Activated CD8-positive, alpha-beta memory T cell treated with anti-CD3 and anti-CD28 coated beads, Interleukin-2, amount 50 U/mL, for 24 hours (primary cell): ENCODE measurements around the gene KIRREL3.

Experiments
- DNase-seq: peaks from one replicate; pipeline ENCODE4 v3.0.0-alpha.2; 2020; ENCODE audit errors: extremely low read depth

The KIRREL3 gene

DNA sequence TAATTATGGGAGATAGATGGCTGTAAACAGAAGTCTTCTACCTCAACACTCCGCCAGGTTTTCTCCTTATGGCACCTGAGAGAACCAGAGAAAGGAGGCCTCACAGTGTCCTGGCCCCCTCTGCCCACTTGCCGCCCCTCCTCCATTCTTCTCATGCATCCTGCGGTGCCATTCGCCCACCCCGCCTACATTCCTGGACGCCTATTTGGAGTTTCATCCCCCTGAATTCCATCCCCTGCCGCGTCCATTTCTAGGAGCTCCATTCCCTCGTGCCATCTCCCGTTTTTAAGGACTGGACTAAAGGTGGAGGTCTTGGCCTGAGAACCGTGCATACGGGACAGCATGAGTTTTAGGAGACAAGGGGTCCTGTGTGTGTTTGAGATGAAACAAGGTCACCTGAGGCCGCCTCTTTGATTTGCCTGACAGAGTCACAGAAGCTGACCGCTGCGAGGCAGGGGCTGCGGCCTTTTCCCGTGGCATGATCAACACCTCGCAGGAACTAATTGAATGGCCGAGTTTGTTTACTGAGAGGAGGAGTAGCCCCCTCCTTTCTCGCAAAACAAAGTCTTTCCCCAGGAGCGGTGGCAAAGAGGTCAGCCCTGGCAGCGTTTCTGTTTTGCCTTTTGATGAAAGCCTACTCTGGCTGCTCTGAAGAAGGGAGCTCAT is 398.9 kb downstream of the KIRREL3 start:
- DNase-seq, result no peak

DNA sequence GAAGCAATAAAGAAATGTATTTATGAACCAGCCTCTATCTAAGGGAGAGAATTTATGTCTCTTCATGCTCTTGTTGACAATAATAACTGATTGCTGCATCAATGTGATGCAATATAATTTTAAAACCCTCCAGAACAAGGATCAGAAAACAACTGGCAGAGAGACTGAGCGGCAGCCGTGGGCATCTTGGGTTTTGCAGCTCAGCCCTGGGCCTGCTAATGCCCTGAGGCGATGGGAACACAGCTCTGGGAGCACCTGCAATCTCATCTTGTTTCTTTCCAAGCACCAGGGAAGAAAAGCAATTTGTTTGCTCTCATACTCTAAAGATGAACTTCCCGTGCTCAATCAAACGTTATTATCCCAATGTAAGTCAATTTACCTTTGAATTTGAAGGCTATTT is 399.4 kb downstream of the KIRREL3 start:
- no peak for DNase-seq

- DNase-seq, result no peak
Measured at GRCh38 chr11:126599217-126599897, 401.2 kb downstream of the KIRREL3 start.

DNA sequence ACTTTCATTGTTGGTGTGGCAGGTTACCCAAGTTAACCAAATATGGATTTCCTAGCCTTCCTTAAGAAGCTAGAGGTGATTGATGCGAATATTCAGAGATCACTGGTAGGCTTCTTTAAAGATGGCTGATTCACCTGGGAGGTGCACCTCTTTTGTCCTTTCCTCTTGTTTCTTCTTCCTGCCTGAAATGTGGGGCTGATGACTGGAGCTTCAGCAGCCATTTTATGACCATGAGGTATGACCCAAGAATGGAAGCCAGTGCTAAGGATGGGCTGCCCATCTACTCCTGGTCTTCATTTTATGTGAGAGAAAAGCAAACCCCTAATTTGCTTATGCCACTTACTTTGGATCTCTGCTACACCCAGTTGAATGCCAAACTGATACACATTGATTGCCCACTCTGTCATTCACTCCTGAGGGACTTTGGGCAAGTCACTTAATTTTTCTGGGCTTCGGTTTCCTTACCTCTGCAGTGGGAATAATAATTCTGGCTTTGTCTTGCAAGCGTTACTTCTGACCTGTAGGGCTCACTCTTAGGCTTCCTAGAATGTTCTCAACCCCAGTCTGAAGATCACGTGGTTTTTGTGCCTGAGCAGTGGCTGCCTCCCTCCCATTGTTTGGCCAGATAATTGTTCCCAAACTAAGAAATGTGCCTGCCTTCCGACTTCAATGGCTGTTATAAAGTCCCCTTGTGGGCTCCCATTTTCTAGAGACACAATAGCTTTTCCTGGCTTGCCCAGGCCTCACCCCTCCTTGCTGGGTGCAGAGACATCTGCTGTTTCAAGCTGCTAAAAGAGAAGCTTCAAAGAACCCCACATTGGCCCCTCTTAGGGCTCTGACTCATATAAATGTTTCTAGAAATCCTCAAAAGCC is 402.0 kb downstream of the KIRREL3 start:
- no peak for DNase-seq

DNA sequence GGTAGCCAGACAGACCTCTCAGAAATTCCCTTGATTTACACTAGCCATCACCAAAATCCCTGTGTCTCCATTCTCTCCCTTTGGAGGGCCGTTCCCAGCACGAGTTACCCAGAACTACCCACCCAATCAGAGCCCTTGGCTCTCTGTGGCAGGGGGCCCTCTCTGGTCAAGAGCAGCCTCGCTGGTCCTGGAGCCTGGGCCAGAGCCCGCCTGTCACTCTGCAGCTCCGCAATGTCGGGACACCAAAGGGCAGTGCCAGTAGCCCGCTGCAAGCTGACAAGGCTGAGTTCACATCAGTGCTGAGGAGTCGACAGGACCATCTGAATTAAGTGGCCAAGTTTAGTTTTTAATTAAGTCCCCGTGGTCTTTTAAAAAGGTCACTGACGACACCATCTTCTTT is 403.5 kb downstream of the KIRREL3 start:
- no peak for DNase-seq

- DNase-seq, result no peak
Measured at GRCh38 chr11:126596474-126596873, 404.1 kb downstream of the KIRREL3 start.

- DNase-seq, result no peak
Measured at GRCh38 chr11:126595560-126595959, 405.0 kb downstream of the KIRREL3 start.

DNA sequence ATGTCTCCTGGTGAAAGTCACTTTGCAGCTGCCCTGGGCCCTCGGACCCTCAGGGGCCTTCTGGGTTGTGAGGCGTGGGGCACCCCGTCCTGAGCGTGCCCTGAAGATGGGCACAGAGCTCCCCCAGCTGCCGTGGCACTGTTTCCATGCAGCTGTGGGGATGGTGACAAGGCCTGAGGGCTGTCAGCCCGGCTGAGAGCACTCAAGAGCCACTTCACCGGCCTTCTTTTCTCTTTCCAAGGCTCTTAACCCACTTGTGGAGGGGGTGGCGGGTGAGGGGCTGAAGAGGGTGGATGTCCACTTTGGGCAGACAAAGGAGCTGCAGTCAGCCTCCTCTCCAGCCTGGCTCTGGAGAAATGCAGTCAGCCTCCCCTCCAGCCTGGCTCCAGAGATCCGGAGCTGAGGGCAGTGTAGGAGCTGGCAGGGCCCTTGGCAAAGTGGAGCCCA is 405.6 kb downstream of the KIRREL3 start:
- no peak for DNase-seq

DNA sequence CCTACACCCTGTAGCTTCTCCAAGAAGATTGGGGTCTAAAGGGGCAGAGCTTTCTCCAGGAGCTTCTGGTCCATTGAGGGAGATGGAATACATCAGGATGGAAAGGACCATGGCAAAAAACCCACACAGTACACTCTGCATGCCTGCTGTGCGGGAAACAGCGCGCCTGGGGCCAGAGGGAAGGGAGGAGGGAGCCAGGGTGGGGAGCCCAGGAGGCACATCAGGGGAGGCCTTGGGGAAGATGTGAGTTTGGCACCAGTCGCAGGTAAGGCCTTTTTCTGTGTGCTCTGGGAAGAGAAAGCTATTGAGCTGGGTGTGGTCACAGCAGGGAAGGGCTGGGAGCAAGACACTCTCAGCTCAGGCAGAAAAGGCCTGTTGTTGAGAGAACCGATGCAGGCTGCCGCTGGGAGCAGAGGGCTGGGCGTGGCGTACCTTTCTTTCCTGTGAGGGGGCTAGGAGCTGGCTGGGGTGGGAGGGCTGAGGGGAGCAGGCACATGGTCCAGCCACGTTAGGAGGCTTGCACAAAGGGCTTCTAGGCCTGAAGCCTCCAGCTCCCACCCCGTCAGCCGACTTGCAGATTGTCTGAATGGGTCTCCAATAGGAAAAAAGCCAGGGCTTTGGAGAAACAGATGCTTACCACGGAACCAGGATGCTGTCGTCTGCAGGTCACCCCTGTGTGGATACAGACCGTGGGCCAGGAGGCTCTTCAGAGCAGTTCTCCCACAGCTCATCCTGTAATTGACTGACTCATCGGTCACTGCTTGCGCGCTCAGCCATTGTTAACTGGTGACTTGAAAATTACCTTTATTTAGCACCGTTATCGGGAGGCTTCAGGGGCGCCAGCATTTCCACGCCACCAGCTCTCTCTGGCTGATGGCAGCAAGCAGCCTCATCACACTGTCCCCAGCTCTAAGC is 407.8 kb downstream of the KIRREL3 start:
- no peak for DNase-seq

GRCh38 chr11:126591966-126592489 is 408.5 kb downstream of the KIRREL3 start:
- no peak for DNase-seq

DNA sequence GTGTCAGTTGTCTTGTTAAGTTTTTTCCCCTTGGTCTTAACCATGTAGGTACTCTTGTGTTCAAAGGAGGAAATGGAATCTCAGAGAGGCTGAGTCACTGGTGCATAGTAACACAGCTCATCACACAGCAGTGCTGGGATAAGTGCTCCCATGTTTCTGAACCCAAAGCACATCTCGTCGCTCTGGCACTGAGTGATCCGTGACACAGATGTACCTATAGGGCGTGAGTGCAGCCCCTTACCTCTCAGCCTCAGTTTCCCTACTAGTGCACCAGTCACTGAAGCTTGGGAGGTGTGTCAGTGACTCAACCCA is 411.1 kb downstream of the KIRREL3 start:
- DNase-seq, result no peak

DNA sequence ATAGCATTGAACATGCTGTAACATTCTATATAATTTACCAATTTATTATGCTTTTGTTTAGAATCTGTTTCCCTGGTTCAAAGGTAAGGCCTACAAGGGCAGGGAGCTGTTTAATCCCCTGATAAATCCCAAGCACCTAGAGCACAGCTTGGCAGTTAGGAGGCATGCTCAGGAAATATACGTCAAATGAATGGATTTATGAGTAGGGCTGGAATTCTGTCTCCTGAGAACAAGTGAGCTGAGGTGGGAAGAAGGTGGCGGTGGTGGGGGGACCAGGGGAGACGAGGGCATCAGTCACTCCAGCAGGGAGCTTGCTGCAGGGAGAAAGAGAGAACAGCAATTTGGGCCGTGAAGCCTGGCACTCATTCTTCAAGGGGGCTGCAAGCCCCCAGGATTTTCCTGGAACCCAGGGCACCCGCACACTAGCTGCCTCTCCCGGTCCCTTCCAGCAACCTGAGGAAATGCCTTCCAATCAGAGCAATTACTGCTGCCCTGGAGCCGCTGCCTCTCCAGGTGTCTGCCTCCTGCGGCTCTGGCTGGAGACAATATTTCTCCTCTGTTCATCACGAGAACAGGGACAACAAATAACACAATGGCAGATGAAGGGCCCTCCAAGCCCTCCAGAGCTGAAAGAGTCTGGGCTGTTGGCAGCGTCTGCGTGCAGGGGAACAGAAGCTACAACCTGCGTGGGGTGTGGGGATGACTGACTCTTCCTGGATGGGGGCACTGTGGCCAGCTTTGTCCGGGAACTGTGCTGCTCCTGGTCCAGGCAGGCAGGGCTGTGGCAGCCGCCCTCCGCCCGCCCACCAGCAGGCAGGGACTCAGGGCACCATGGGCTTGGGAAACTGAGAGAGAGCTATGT is 411.7 kb downstream of the KIRREL3 start:
- DNase-seq, result no peak

DNA sequence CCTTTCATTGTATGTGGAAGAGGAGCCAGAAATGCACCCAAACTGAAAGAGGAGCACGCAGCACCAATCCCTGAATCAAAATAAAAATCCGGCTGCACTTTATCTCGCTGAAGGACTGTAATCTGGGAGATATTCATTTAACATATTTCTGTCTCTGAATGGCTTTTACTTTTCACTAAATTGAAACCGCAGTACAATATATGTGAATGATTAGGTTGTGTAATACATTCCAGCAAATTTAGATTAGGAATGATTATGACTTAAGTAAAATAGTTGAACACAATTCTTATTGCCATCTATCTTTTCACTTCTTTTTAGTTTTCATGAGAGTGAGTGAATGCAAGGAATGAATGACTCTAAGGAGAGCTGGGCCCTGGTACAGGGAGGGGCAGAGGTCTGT is 413.0 kb downstream of the KIRREL3 start:
- no peak for DNase-seq

DNA sequence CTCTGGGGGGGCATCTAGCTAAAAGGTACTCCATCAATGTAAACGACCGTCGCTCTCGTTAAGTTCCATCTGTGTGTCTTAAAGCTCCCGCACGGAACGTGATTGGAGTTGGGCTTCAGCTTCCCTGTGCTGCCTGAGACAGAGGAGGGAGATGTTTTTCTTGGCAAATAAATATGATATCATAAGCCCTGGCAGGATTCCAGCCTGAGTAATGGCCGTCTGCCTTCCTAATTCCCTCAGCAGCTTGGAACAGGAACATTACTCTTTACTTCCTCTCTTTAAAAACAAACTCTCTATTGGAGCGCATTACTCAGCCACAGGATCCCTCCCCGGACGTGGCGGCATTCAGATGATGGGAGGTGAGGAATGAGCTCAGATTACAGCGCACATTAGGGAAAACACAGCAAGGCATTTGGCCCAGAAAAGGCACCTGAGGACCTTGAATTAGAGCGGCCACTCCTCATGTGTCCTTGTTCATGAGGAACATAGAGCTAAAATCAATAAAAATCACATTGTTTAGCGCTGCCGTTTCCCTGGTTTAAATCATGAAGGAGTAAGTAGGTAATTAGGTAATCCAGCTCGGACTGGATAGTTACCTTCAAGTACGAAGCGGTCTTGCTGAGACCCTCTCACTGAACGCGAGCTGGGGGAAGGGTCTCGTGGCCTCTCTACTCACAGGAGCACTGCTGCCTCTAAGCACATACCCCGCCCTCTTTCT is 414.6 kb downstream of the KIRREL3 start:
- no peak for DNase-seq

GRCh38 chr11:126585388-126585773 is 415.2 kb downstream of the KIRREL3 start:
- DNase-seq, result no peak

GRCh38 chr11:126583594-126584427 is 416.8 kb downstream of the KIRREL3 start:
- DNase-seq, result no peak

DNA sequence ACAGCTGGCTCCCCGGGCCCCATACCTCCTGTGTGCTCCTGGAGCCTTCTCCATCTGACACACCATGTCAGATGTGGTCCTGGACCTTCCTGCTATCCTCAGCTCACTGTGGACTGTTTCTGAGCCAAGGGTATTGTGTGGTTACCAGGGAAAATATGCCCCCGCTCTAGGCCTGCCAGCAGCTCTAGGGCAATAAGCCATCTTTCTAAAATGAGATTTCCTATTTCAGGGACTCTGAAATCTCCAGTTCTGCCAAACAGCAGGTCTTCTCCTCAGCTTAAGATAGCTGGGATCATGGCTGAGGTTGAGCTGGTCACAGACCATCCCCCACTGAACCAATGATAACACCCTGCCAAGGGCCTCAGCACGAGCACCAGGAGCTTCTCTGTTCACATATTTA is 417.5 kb downstream of the KIRREL3 start:
- DNase-seq, result no peak

DNA sequence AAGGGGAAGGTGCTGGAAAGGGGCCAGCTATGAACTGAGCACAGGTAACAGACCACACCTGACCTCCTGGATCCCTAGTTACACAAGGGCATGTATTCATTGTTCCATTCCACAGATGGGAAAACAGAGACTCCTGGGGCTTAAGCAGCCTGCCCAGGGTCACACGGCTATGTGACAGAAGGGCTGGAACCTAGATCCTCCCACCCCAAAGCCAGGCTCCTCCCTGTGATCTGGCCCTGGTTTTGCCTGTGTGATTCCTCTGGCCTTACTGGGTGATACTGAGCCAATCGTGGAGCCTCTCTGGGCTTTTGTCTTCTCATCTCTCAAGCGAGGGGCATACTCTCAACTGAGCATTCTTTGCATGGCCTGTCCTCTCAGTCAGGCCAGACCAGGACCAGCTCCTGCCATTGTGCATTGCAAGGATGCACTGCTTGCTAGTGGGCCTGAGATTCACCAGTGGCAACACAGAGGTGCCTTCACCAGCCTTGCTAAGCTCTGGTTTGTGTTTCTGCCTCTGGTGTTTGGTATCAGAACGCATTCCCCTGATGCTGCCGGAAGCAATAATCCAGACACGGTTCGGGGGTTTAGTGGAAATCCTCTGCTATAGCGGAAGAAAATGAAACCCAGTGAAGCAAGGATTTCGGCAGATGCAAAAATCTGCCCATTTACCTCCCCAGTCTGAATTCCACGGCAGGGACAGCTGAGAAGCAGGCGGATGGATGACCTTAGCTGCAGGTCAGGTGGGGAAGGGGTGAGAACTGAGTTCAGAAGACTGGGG is 418.5 kb downstream of the KIRREL3 start:
- DNase-seq, result no peak
